ENCODE data around the gene FANCI. TPM values are rescaled to one million over a fixed set of nuclear protein-coding genes. Genes with fewer than 3 reads are reported as not detected.

The FANCI gene
- total and polyA plus RNA-seq, 2 of the 13 experiments (the other 11 are each of a cell fraction or from before 2014, with no cell fraction given): 15.7 to 68.8 TPM

DNA sequence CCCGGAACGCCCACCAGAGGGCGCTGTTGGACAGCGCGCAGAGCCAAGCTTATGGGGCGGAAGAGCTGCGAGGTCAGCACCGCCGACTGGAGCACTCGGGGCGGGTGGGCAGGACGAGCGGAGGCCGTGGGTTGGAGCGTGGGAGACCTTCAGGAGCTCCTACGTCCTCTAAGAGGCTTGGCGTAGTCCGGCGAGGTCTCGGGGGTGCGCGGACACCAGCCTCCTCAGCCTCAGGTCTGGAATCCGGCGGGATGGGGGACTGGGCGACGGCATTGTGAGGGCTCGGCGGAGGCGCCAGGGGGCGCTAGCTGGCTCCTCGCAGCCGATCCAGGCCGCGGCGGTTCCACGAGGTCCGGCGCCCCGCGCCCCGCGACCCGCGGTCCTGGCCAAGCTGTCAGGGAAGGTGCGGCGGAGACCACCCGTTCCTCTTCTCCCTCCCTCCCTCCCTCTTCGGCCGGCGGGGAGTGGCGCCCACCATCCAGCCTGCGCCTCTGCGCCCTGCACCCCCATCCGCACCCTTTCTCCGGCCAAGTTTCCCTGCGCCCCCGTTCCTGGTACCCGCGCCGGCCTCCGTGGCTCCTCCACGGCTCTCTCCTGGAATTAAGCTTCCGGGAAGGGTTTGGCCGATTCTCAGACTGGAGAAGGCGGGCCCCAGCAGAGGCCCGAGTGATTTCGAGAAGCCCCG, 115.1 kb downstream of the FANCI start:
- H2AFZ ChIP-seq (ENCODE audit: low read length): no peak overlapping the region
- in situ Hi-C loops (cut with HindIII; ENCODE audit: extremely low pct_ligation_motif_present, low pct_unique_long_range_greater_than_20kb): loop anchor here (5.0 kb wide), 2 partner anchors 73 to 113 kb away; no protein-coding TSS in a partner anchor
- peak overlapping the region; percentile 88 for H3K4me2 ChIP-seq (ENCODE audit: low read depth, low read length)
- FAIRE-seq (no peak), ATAC-seq (peak; percentile 87), DNase-seq (ENCODE audit: low spot score) (peak; percentile 41)
- ChIA-PET POLR2A (interaction anchor here (1.1 kb wide), 1 partner anchor 24 kb away, joined by 4 read pairs; the partner anchor contains the start of gene POLG), CTCF (ENCODE audit: low intra/inter-chr PET ratio, low total read pairs) (interaction anchor here (0.6 to 3.5 kb wide), 4 partner anchors 71 to 198 kb away, joined by 3 to 45 read pairs (median 13); no protein-coding TSS in a partner anchor)
- no peak overlapping the region for H3K9ac ChIP-seq (ENCODE audit: insufficient read depth, low read depth, low read length)
- H3K9me3 ChIP-seq (ENCODE audit: low read length): no peaks in the 10 kb centered on the region
- no TSS peak for BruUV-seq (replicated peaks)
- H3K4me1 ChIP-seq (ENCODE audit: insufficient read depth, low read length): peaks cover 7% of the 10 kb centered on the region
- no peaks in the 10 kb centered on the region for H3K36me3 ChIP-seq (replicated peaks in 1 of 2; ENCODE audit: control insufficient read depth in 1 of 2, insufficient read depth in 2 of 2, low read length in 2 of 2)
- H3K79me2 ChIP-seq (ENCODE audit: insufficient read depth, low read length): no peaks in the 10 kb centered on the region
- 19% methylated on average over 19 of the region's 68 CpGs for whole genome bisulfite sequencing (ENCODE audit: low lambda C conversion rate)
- H3K27me3 ChIP-seq (ENCODE audit: control insufficient read depth in 1 of 2, insufficient read depth in 2 of 2, low read length in 2 of 2): peaks cover 6 to 74% of the 10 kb centered on the region in 2 experiments
- intact Hi-C loops (cut with micrococcal nuclease; ENCODE audit: unreplicated experiment): loop anchor here (1.0 to 5.0 kb wide), 3 partner anchors 58 to 114 kb away; no protein-coding TSS in a partner anchor
- peak overlapping the region; percentile 38 to 72 (median 46); a peak in 4 of 6 replicates for H3K4me3 ChIP-seq (replicated peaks in 1 of 3; ENCODE audit: insufficient read depth in 1 of 3, low read depth in 2 of 3, low read length in 3 of 3)
- H4K20me1 ChIP-seq (ENCODE audit: insufficient read depth, low read length): peaks cover 8% of the 10 kb centered on the region
- H3K27ac ChIP-seq (ENCODE audit: extremely low read length, insufficient read depth, low read length): no peak overlapping the region
- TF ChIP-seq USF2 (IDR thresholded peaks at IDR 0.05; ENCODE audit: low read depth, low read length): no peak
- TF ChIP-seq USF2 (CRISPR knock-in tag; IDR thresholded peaks at IDR 0.05; ENCODE audit: borderline replicate concordance): no peak
- TF ChIP-seq PCBP1 (IDR thresholded peaks at IDR 0.05; ENCODE audit: borderline replicate concordance, low read depth, low read length): 0 out of 2 replicates have a peak, but pooled peaks have one; percentile 17
- TF ChIP-seq, protein P1, sequence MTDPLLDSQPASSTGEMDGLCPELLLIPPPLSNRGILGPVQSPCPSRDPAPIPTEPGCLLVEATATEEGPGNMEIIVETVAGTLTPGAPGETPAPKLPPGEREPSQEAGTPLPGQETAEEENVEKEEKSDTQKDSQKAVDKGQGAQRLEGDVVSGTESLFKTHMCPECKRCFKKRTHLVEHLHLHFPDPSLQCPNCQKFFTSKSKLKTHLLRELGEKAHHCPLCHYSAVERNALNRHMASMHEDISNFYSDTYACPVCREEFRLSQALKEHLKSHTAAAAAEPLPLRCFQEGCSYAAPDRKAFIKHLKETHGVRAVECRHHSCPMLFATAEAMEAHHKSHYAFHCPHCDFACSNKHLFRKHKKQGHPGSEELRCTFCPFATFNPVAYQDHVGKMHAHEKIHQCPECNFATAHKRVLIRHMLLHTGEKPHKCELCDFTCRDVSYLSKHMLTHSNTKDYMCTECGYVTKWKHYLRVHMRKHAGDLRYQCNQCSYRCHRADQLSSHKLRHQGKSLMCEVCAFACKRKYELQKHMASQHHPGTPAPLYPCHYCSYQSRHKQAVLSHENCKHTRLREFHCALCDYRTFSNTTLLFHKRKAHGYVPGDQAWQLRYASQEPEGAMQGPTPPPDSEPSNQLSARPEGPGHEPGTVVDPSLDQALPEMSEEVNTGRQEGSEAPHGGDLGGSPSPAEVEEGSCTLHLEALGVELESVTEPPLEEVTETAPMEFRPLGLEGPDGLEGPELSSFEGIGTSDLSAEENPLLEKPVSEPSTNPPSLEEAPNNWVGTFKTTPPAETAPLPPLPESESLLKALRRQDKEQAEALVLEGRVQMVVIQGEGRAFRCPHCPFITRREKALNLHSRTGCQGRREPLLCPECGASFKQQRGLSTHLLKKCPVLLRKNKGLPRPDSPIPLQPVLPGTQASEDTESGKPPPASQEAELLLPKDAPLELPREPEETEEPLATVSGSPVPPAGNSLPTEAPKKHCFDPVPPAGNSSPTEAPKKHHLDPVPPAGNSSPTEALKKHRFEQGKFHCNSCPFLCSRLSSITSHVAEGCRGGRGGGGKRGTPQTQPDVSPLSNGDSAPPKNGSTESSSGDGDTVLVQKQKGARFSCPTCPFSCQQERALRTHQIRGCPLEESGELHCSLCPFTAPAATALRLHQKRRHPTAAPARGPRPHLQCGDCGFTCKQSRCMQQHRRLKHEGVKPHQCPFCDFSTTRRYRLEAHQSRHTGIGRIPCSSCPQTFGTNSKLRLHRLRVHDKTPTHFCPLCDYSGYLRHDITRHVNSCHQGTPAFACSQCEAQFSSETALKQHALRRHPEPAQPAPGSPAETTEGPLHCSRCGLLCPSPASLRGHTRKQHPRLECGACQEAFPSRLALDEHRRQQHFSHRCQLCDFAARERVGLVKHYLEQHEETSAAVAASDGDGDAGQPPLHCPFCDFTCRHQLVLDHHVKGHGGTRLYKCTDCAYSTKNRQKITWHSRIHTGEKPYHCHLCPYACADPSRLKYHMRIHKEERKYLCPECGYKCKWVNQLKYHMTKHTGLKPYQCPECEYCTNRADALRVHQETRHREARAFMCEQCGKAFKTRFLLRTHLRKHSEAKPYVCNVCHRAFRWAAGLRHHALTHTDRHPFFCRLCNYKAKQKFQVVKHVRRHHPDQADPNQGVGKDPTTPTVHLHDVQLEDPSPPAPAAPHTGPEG (CRISPR knock-in tag; IDR thresholded peaks at IDR 0.05): no peak
- TF ChIP-seq ZNF232 (CRISPR knock-in tag; IDR thresholded peaks at IDR 0.05; ENCODE audit: borderline replicate concordance): peak; percentile 42; the same call in 1 of the 2 replicates
- peak; percentile 54 for TF ChIP-seq IKZF4 (CRISPR knock-in tag; IDR thresholded peaks at IDR 0.05; ENCODE audit: borderline replicate concordance, low read depth, not compliant biosample characterization)
- no peak for TF ChIP-seq CC2D1A (CRISPR knock-in tag; IDR thresholded peaks at IDR 0.05)
- peak; percentile 47; the same call in 1 of the 2 replicates for TF ChIP-seq AKAP8 (CRISPR knock-in tag; IDR thresholded peaks at IDR 0.05)
- TF ChIP-seq, protein P2, sequence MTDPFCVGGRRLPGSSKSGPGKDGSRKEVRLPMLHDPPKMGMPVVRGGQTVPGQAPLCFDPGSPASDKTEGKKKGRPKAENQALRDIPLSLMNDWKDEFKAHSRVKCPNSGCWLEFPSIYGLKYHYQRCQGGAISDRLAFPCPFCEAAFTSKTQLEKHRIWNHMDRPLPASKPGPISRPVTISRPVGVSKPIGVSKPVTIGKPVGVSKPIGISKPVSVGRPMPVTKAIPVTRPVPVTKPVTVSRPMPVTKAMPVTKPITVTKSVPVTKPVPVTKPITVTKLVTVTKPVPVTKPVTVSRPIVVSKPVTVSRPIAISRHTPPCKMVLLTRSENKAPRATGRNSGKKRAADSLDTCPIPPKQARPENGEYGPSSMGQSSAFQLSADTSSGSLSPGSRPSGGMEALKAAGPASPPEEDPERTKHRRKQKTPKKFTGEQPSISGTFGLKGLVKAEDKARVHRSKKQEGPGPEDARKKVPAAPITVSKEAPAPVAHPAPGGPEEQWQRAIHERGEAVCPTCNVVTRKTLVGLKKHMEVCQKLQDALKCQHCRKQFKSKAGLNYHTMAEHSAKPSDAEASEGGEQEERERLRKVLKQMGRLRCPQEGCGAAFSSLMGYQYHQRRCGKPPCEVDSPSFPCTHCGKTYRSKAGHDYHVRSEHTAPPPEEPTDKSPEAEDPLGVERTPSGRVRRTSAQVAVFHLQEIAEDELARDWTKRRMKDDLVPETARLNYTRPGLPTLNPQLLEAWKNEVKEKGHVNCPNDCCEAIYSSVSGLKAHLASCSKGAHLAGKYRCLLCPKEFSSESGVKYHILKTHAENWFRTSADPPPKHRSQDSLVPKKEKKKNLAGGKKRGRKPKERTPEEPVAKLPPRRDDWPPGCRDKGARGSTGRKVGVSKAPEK (CRISPR knock-in tag; IDR thresholded peaks at IDR 0.05; ENCODE audit: borderline replicate concordance): 0 out of 2 replicates have a peak, but pooled peaks have one; percentile 28

Data from HepG2 (cell line).